Bone marrow (tissue), 2 donors: ENCODE data around the gene TMEM131.
"Not testable (repeated sequence)": the region's sequence is repeated elsewhere in the genome, so short reads cannot be mapped to it uniquely, and the experiment has no call there.

Experiments used
- DNase-seq, 2 donors: peaks; one replicate each; lab custom pipeline; 2025; lab: John Stamatoyannopoulos, UW

Gene TMEM131

GRCh38 chr2:97953853-97954252 is 41.9 kb downstream of the TMEM131 start:
- no peak for DNase-seq

- no peak for DNase-seq
These were observed 43.4 kb downstream of the TMEM131 start for GRCh38 chr2:97952357-97952756.

DNA sequence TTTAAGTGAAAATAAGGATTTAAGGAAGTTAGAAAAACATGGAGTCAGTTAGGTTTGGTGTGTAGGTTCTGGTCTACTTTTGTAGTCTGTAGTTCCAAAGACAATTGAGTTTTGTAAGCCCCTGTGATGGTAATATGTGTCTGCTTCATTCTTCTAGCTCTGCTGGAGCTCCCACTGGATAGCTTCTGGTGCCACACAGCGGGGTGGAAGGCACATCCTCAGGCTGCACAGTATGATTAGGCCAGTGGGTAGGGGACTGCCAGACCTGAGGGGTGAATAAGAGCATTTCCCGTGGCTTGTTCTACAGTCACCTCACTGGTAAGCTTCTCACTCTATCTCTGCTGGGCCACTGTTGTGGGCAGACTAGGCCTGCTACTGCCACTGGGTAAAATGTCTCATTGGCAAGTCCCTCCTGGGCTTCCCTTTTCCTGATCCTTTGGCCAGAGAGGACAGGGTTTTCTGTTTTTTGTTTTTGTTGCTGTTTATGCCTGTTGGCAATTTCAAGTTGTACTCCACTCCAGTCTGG is 44.5 kb downstream of the TMEM131 start:
- no peak for DNase-seq

GRCh38 chr2:97950329-97951154 is 45.2 kb downstream of the TMEM131 start:
- no peak for DNase-seq

DNA sequence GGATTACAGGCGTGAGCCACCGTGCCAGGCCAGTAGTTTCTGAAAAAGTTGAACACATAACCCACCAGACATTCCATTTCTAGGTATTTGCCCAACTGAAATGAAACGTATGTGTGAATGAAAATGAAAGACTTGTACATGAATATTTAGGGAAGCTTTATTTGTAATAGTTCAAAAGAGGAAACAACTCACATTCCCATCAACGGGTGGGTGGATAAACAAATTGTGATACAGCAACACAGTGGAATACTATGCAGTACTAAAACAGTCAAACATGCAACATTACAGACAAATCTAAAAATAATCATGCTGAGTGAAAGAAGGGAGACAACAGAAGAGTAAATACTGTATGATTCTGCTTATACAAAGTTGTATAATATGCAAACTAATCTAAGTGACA is 46.8 kb downstream of the TMEM131 start:
- DNase-seq: no peak

DNA sequence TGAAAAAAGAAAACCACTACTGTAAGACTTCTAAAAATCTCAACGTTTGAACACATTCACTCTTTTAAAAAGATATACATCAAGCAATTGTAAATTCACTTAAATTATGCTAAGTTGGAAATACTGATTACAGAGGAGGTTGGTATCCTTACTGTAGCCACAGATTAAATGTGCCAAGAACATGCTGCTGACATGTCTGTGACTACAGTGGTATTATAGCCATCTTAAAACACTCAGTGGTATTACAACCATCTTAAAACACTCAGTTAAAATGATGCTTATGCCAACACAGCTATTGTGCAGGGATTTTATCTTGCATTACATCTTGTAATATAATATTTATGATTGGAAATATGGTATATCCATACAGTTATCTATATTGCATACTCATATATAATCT is 50.0 kb downstream of the TMEM131 start:
- DNase-seq: no peak

DNA sequence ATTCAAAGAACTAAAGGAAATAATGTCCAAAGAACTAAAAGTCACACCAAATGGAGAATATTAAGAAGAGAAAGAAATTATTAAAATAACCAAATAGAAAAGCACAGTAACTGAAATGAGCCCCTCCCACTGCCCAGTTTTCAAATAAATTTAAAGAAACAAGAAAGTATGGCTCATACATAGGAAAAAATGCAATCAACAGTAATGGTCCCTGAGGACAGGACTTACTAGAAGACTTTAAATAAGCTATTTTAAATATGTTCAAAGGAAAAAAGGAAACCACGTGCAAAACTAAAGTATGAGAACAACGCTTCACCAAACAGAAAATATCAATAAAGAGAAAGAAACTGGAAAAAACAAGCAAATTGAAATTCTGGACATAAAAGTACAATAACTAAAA is 58.9 kb downstream of the TMEM131 start:
- no peak for DNase-seq

DNA sequence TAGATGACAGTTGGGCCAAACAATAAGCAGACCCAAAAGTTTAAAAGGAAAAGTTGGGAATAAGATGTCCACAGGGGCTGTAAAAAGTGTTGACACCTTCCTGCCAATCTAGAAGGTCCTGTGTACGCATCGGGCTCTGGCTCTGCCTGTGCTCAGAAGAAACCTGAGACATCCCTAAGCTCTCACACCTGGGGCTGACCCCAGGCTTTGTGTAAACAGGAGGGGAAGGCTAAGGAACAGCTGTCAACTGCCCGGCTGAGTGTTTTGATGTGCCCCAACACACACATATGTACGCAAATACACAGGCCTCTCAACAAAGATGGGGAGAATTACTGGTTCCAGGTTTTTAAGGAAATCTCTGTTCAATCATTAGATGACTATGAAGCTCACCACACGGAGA is 59.5 kb downstream of the TMEM131 start:
- no peak for DNase-seq

DNA sequence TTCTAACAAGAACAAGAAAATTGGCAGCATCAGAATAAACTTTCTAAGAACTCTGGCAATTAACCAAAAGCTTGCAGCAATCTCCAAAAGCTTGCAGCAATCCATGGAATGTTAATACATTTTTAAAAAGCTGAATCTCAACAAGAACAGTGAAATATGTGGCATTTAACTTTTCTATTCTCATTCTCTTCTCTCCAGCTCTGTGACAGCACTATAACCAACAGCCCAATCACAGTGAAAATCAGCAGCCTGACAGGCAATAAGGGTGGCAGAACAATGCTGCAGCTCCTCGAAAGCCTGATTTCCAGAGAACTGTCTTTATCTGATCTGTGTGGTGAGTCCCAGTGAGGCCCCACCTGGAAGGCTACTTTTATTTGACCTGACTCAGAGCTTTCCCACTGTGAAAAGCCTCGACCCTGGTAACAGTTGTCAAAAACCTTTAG is 60.0 kb downstream of the TMEM131 start:
- DNase-seq: no peak

GRCh38 chr2:97932975-97933662 is 62.6 kb downstream of the TMEM131 start:
- no peak for DNase-seq

DNA sequence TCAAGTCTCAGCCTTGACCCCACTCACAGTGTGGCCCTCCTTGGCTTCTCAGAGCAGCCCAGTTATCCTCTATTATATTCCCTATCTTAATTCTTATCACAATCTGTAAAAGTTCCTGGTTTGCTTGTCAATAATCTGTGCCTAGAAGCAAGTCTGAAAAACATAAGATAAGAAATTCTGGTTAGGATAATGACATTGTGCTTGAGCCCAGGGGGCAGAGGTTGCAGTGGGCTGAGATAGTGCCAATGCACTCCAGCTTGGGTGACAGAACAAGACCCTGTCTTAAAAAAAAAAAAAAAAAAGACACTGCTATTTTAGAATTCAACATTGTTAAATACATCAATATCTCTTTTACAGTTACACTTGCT is 63.9 kb downstream of the TMEM131 start:
- no peak for DNase-seq

DNA sequence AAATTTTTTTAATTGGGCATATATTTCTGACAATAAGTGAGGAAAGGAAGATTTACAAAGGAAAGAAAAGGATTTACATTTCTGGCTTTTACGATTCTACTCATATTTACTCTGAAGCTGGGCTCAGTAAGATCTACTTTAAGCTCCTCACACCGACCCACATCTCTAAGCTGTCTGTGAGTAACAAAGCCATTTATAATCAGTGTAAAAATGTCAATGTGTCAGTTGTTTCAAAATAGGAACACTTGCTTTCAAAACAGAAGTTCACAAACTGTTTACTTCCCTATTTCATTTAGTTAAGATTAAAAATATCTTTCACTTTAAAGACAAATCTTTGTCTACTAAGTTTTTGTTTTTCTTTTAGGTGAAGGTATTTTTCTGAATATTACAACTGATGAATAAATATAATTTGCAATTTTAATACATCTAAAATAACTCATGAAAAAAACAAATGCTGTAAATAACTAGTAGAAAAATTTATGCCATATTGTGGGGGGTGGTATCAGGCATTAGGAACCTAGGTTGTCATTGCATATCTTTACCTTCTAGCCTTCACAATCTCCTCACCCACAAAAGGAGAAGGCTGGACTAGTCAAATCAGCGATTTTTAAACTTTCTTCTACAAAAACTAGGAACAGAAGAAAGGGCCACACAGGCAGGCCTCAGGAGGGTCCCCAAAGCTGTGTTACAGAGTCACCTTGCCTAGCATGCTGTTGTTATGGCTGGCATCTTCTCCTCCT is 64.5 kb downstream of the TMEM131 start:
- DNase-seq: peak in 1 of 2 donors; percentile 47

- no peak for DNase-seq
These were observed 67.2 kb downstream of the TMEM131 start for GRCh38 chr2:97928591-97928990.

GRCh38 chr2:97926946-97927345 is 68.8 kb downstream of the TMEM131 start:
- DNase-seq: no peak

DNA sequence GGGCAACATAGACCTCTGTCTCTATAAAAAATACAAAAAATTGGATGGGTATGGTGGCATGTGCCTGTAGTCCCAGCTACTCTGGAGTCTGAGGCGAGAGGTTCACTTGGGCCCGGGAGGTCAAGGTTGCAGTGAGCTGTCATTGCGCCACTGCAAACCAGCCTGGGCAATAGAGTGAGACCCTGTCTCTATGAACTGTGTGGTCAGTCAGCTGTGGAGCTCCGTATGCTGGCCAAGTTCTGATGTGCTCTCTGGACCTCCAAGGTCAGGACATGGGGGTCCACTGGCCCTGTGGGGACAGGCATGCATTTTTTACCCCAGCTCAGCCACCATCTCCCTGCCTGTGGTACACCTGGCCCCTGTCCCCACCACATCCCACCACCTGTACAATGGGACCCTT is 71.6 kb downstream of the TMEM131 start:
- DNase-seq: no peak

DNA sequence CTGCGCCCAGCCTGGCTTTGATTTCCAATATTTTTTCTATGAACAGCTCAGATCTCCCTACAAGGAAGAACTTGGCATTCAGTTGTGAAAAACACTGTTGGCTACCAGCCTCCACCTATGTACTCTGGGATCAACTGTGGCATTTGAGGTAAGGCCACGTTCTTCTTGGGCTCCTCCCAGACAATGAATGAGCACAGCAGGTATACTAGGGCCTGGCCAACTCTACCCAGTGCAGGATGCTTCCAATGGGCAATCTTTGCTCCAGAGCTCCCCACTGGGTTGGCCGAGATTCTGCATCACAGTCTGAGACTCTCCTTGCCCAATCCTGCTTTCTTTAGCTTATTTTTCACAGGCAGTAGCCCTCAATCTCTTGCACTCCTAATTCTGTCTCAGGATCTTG is 75.9 kb downstream of the TMEM131 start:
- no peak for DNase-seq

DNA sequence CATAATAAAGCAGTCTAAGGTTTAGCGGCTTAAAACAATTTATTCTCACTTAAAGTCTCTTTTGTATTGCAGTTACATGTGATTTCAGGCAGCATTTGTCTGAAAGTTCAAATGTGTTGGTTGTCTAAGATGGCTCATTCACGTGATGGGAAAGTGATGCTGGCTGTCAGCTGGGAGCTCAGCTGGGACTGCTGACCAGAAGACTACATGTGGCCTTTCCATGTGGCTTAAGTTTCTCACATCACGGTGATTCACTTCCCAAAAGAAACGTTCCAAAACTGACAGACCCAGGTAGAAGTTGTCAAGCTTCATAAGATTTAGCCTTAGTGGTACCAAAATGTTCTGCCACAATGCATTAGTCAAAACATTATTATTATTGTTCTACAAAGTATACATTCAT is 76.9 kb downstream of the TMEM131 start:
- no peak for DNase-seq

DNA sequence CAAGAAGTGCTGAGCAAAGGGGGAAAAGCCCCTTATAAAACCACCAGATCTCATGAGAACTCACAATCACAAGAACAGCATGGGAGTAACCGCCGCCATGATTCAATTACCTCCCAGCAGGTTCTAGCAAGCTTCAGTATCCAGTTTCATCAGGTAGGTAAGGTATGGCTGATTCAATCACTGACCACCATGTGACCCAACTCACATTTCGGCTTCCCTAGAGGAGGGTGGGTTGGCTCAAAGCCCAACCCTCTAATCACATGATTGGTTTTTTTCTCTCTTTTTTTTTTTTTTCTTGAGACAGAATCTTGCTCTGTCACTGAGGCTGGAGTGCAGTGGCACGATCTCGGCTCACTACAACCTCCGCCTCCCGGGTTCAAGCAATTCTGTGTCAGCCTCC is 78.1 kb downstream of the TMEM131 start:
- DNase-seq: not testable (repeated sequence)

GRCh38 chr2:97914691-97915213 is 81.0 kb downstream of the TMEM131 start:
- DNase-seq: no peak

DNA sequence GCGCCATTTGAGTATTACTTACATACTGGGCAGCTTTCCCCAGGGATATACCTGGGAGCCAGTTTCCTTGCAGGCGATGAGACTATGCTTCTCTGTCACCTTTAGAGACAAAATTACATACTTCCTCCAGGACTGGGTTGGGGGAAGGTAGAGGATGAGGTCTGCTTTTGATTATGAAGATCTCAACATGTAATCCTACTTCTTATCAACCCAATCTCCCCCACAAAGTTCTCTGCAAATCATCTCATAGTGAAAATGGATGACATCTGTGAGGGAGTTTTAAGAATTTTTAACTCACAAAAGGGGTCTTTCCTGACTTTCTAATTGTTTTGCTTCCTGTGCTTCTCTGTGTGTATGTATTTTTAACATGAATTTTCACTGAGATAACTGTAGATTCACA is 81.9 kb downstream of the TMEM131 start:
- no peak for DNase-seq

DNA sequence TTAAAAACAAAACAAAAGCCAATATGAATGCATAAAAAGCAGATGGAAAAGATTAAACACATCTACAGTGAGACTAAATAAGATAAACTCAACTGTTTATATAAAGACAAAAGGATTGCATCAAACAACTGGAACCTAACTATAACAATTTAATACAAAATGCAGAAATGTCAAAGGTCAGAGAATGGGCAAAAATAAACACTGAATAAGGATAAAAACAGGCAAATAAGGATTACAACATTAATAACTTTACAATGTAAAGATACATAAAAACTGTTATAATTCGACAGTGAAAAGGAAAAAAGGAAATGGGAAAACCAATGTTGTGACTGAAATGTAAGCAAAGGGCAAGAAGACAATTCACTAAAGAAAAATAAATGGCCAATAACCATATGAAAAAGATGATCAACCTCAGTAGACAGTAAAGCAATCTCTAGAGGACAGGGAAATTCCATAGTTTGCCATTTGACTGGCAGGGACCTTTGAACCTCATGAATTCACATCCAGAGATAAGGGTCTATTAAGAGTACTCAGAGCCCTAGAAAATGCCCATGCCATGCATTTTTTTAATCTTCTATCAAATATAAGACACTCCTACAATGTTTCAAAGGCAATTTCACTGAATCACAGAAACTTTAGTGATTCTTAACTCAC is 83.7 kb downstream of the TMEM131 start:
- no peak for DNase-seq
